Urinary bladder (tissue), 4 donors: Measurements from ENCODE around the gene EML4. TPM values are rescaled to one million over a fixed set of nuclear protein-coding genes. Genes with fewer than 3 reads are reported as not detected.

ENCODE experiments used
- DNase-seq: peaks from one replicate; pipeline ENCODE4 v3.0.0-alpha.2; 2015; ENCODE audit errors: extremely low spot score
- H3K27ac ChIP-seq: one replicate; pipeline ENCODE4 v1.5.1; 2013; ENCODE audit warnings: low read depth, mild to moderate bottlenecking, moderate library complexity
- H3K36me3 ChIP-seq: one replicate; pipeline ENCODE4 v1.6.1; 2013; ENCODE audit warnings: mild to moderate bottlenecking, moderate library complexity; ENCODE audit not compliant: insufficient read depth
- H3K4me1 ChIP-seq: one replicate; pipeline ENCODE4 v1.6.1; 2013; ENCODE audit warnings: mild to moderate bottlenecking, moderate library complexity; ENCODE audit not compliant: insufficient read depth
- H3K4me3 ChIP-seq: one replicate; pipeline ENCODE4 v1.5.1; 2013; ENCODE audit warnings: low read depth, low read length
- WGBS: extraction: QIAGEN DNeasy Blood & Tissue Kit; methylation state at CpG from one replicate; pipeline ENCODE4 v1.1.7; 2013; 5-methylcytosine and 5-hydroxymethylcytosine counted together
- polyA plus RNA-seq: library from polyadenylated mRNA; stranded (reverse); fragments of 200-250 nt; gene quantifications from one replicate; pipeline ENCODE4 v1.2.3, GENCODE V29; 2013
- total RNA-seq: library from RNA; depleted of rRNA; stranded (reverse); fragments of >200 nt; gene quantifications from one replicate; pipeline ENCODE4 v1.2.3, GENCODE V29; 2014
- donor health status: healthy with polysubstance abuse.
- donor health status: healthy.

EML4 gene
- total and polyA plus RNA-seq, 2 donors: 11.4 to 93.6 TPM

DNA sequence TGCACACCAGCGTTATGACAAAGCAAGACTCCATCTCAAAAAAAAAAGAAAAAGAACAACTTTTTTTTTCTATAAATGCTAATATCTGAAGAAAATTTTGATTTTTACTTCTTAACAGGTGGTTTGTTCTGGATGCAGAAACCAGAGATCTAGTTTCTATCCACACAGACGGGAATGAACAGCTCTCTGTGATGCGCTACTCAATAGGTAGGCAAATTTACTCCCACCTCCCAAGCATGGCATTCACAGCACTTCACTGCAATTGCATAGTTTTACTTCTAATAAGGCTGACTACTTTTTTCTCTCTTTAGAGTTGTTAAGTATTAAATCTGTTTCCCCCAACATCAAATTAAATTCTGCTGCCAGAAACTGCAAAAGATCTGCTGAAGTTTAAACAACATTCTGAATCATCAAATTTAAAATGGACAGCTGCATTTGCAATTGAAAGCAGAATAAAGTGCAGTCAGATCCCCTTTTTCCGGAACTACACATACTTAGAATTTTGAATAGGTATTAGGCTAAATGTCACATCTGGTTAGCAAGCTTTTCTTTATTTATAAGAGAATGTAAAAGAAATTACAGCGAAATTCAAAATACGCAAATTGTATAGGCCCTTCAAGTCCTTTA lies 146.8 kb downstream of the EML4 start:
- Histone ChIP-seq H3K4me1 (no peaks in the 10 kb centered on the region), H3K27ac (no peak overlapping the region), H3K4me3 (no peak overlapping the region), H3K36me3 (peaks cover 6% of the 10 kb centered on the region)
- no peak for DNase-seq
- 97% methylated on average over 6 of the region's 6 CpGs for WGBS

DNA sequence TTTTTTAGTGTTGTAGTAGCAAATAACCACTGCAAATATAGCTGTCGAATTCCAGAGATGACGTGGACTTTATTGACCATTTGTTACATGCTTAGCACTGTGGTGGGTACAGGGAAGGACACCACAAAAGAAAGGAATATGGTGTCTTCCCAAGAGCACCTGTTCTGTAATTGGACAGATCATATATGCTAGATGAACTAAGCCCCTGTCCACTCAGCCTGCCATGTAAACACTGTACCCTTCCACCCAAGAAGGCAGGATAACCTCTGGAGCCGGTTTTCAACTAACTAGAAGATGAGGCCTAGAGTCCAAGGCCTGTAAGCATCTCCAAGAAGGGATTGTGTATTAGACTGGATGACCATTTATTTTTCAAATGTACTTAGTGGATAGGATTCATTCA lies 147.8 kb downstream of the EML4 start:
- peaks cover 6% of the 10 kb centered on the region for H3K36me3 ChIP-seq
- H3K27ac ChIP-seq: no peak overlapping the region
- no peak overlapping the region for H3K4me3 ChIP-seq
- no peak for DNase-seq
- 95% methylated on average over 3 of the region's 3 CpGs for WGBS
- H3K4me1 ChIP-seq: no peaks in the 10 kb centered on the region

DNA sequence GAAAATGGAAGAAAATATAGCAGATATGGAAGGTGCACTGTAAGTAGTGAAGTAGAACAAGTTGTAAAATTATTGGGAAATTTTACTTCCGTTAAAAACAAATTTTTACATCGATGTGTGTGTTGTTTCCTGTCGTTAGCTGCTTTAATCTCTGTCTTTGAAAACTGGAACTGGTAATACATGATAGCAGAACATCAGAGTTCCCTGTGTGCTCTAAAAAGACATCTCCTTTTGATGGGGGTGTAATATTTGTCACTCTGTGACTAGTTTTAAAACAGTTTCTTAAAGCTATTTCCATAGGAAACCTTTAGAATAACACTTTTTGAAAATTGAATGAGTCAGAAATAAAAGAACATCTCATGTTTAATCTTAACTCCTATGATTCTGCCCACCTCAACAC lies 148.3 kb downstream of the EML4 start:
- Histone ChIP-seq H3K36me3 (peaks cover 6% of the 10 kb centered on the region), H3K4me1 (no peaks in the 10 kb centered on the region), H3K4me3 (no peak overlapping the region), H3K27ac (no peak overlapping the region)
- 92% methylated on average over 3 of the region's 3 CpGs for WGBS
- DNase-seq: no peak

DNA sequence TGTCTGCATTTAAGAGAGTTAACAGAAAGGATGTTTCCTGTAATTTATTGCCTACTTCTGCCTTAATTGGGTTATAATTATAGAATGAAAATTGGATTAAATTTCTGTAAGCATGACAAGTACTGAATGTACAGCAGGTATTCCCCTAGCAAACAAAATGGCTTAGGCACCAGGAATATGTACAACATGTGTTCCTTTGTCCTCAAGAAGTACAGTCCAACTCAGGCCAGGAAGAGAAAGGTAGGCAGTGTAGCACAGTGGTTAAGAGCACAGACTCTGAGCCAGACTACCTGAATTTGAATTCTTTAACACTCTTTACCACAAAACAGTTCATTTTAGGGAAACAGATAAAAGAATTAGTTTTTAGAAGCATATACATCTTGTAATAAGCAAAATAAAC lies 148.8 kb downstream of the EML4 start:
- no peak for DNase-seq
- Histone ChIP-seq H3K4me3 (no peak overlapping the region), H3K4me1 (no peaks in the 10 kb centered on the region), H3K36me3 (peaks cover 6% of the 10 kb centered on the region), H3K27ac (no peak overlapping the region)

DNA sequence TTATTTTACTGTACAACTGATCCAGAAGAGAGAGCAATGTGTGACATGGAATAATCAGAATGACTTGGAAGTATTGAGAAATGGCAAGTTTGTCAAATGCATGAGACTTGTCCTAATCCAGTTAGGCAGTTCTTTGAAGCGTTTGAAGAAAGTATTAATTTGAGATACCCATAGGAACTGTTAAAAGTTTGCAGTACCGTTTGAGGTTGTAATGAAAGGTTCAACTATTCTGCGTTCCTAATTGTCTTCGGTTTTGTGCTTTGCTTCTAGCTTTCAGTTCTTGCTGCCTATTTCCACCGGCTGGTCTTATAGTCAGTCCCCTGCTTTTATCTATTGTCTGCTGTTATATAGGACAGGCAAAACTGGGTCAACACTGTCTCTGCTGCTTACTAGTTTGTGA lies 150.1 kb downstream of the EML4 start:
- no peak overlapping the region for H3K27ac ChIP-seq
- H3K36me3 ChIP-seq: peaks cover 6% of the 10 kb centered on the region
- WGBS: 95% methylated on average over 5 of the region's 5 CpGs
- DNase-seq: no peak
- H3K4me1 ChIP-seq: no peaks in the 10 kb centered on the region
- no peak overlapping the region for H3K4me3 ChIP-seq

DNA sequence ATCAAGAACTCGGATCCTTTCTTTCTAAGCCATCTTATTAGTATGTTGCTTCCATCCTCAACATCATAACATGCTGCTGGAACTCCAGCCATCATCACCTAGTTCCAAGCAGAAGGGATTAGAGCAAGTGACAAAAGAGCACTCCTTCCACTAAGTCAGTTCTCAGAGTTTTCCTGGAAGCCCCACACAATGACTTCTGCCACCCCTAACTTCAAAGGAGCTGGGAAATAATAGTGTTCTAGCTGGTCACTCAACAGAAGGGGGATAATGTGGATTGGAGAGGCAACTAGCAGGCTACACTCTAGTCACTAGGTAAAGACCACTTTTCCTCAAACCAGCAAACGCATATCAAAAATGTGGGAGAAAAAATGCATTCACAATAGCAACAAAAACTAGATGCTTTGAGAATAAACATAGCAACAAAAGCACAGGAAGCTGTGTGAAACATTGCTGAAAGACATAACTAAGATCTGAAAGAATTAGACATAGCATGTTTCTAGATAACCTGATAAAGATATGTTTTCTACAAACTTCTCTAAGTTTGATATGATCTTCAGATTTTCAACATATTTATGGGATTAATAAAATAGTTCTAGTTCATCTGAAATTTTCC lies 152.4 kb downstream of the EML4 start:
- DNase-seq: no peak
- Histone ChIP-seq H3K27ac (no peak overlapping the region), H3K4me3 (no peak overlapping the region), H3K4me1 (no peaks in the 10 kb centered on the region), H3K36me3 (peaks cover 6% of the 10 kb centered on the region)
- WGBS: 68% methylated on average over 2 of the region's 2 CpGs

DNA sequence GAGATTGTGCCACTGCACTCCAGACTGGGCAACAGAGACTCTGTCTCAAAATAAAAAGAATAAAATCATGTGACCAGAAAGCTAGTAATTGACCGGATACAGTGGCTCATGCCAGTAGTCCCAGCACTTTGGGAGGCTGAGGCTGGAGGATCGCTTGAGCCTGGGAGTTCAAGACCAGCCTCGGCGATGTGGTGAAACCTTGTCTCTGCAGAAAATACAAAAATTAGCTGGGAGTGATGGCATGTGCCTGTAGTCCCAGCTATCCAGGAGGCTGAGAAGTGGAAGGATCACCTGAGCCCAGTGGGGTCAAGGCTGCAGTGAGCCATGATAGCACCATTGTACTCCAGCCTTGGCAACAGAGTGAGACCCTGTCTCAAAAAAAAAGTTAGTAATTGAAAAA lies 155.1 kb downstream of the EML4 start:
- no peak for DNase-seq
- Histone ChIP-seq H3K4me3 (no peak overlapping the region), H3K36me3 (peaks cover 2% of the 10 kb centered on the region), H3K27ac (no peak overlapping the region), H3K4me1 (no peaks in the 10 kb centered on the region)
- 98% methylated on average over 4 of the region's 4 CpGs for WGBS

DNA sequence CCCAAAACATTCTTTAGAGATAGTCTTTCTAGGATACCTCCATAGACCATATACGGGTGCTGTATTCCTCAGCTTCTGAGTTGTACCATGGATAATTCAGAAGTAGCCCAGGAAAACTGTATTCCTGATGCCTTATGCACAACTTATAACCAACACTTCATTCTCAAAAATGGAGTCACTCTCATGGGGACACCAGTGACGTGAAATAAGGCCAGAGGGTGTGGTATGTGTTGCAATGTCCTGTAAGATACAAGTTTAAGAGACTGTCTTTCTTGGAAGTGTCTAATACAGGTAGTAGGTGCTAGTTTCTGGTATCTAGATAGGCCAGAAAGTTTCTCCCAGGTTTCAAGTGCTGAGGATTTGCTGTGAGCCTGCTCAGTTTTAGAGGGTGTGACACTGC lies 155.8 kb downstream of the EML4 start:
- no peak overlapping the region for H3K4me3 ChIP-seq
- DNase-seq: no peak
- H3K36me3 ChIP-seq: no peaks in the 10 kb centered on the region
- 92% methylated on average over 2 of the region's 2 CpGs for WGBS
- no peaks in the 10 kb centered on the region for H3K4me1 ChIP-seq
- no peak overlapping the region for H3K27ac ChIP-seq

DNA sequence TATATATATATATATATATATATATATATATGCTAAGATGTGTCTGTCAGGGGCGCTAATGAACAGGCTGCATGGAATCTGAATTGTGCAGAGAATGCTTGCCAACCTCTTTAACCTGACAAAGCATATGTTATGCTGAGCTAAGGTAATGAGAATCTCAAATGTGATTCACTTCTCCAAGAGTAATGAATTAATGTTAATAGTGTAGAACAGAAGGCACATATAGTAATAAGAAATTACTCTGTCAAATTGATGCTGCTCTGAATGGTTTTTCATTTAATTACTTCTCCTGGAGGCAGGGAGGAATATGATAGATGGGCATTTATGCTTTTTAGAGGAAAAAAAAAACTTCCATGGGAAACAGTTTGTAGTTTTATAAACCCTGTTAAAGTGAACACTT lies 156.5 kb downstream of the EML4 start:
- 94% methylated on average over 1 of the region's 1 CpG for WGBS
- Histone ChIP-seq H3K27ac (no peak overlapping the region), H3K4me3 (no peak overlapping the region), H3K36me3 (no peaks in the 10 kb centered on the region), H3K4me1 (no peaks in the 10 kb centered on the region)
- DNase-seq: no peak

DNA sequence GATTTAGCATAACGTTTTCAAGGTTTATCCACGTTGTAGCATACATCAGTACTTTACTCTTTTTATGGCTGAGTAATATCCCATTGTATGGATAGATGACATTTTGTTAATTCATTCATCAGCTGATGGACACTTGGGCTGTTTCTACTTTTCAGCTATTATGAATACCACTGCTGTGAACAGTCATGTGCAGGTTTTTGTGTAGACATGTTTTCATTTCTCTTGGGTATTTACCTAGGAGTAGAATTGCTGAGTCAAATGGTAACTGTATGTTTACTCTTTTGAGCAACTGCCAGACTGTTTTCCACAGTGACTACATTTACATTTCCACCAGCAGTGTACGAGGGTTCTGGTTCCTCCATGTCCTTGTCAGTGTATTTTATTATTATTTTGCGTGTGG lies 158.0 kb downstream of the EML4 start:
- H3K4me3 ChIP-seq: no peak overlapping the region
- no peak for DNase-seq
- H3K4me1 ChIP-seq: no peaks in the 10 kb centered on the region
- H3K27ac ChIP-seq: no peak overlapping the region
- H3K36me3 ChIP-seq: peaks cover 2% of the 10 kb centered on the region
- WGBS: 71% methylated on average over 4 of the region's 4 CpGs

DNA sequence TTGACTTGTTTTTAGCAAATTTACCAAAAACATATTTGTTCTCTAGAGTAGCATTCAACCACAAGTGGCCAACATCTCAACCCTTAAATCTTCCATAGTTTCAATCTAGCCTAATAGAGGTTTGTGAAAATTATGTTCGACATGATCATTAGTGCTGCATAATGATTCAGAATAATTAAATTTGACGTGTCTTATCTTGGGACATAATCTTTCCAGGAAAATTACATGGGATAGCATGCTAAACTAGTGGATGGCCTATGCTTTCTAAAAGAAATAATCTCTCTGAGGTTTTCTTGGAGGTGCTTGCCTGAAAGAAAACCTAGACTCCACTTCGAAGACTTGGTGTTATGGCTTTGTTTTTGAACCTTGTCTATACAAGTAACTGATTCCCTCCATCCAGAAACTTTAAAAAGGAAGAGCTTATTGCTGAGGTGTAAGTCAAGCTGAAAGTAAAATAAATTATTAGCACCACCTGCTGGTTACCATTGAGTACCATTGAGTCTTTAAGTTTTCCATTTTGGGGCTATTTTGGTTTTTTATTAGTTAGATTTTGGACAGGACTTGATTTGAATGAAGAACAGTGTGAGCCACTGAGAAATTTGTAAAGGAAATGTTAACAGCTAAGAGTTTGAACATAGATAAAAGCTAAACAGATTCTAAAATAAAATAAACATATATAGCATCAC lies 159.1 kb downstream of the EML4 start:
- no peaks in the 10 kb centered on the region for H3K4me1 ChIP-seq
- 65% methylated on average over 3 of the region's 3 CpGs for WGBS
- no peak overlapping the region for H3K4me3 ChIP-seq
- no peak for DNase-seq
- H3K36me3 ChIP-seq: peaks cover 2% of the 10 kb centered on the region
- no peak overlapping the region for H3K27ac ChIP-seq

DNA sequence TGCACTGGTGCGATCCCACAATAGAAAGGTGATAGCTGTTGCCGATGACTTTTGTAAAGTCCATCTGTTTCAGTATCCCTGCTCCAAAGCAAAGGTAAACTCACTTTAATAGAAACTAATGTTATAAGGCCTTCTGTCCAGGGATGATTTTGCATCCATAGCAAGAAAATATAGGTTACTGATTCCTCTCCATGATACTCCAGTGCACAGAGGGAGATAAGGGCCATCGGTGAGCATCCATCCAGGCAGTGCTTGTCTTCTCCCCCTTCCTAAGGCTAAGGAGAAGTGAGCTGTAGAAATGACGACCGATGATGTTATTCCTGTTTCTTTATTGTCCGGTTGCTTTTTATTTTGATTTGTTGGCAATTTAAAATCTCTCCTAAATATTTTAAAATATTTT lies 159.8 kb downstream of the EML4 start:
- Histone ChIP-seq H3K27ac (no peak overlapping the region), H3K4me1 (no peaks in the 10 kb centered on the region), H3K4me3 (no peak overlapping the region), H3K36me3 (peaks cover 2% of the 10 kb centered on the region)
- no peak for DNase-seq
- WGBS: 94% methylated on average over 6 of the region's 6 CpGs

DNA sequence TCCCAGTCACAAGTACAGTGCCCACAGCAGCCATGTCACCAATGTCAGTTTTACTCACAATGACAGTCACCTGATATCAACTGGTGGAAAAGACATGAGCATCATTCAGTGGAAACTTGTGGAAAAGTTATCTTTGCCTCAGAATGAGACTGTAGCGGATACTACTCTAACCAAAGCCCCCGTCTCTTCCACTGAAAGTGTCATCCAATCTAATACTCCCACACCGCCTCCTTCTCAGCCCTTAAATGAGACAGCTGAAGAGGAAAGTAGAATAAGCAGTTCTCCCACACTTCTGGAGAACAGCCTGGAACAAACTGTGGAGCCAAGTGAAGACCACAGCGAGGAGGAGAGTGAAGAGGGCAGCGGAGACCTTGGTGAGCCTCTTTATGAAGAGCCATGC lies 160.6 kb downstream of the EML4 start:
- Histone ChIP-seq H3K4me3 (no peak overlapping the region), H3K27ac (no peak overlapping the region), H3K4me1 (no peaks in the 10 kb centered on the region), H3K36me3 (peaks cover 2% of the 10 kb centered on the region)
- DNase-seq: no peak
- 93% methylated on average over 5 of the region's 5 CpGs for WGBS

DNA sequence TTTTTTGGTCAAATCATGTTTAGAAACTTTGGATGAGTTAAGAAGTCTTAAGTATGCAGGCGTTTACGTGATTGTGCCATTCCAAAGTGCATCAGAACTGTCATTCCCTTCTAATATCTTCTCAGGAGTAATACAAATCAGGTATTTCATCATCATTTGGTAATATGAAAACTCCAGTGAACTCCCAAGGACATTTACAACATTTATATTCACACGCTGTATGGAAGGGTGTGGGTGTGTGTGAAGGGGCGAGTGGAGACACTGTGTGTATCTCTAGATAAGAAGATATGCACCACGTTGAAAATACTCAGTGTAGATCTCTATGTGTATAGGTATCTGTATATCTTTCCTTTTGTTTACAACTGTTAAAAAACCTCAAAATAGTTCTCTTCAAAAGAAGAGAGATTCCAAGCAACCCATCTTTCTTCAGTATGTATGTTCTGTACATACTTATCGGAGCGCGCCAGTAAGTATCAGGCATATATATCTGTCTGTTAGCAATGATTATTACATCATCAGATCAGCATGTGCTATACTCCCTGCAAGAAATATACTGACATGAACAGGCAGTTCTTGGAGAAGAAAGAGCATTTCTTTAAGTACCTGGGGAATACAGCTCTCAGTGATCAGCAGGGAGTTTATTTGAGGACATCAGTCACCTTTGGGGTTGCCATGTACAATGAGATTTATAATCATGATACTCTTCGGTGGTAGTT lies 162.6 kb downstream of the EML4 start:
- peaks cover 2% of the 10 kb centered on the region for H3K36me3 ChIP-seq
- H3K4me1 ChIP-seq: no peaks in the 10 kb centered on the region
- no peak overlapping the region for H3K4me3 ChIP-seq
- WGBS: 79% methylated on average over 9 of the region's 9 CpGs
- no peak overlapping the region for H3K27ac ChIP-seq
- no peak for DNase-seq
